PC-9 (cell line): ENCODE results near the gene MFSD8.

ENCODE experiments used
- EZH2 ChIP-seq: fragments of 200-600 bp; sonication (generic); IDR thresholded peaks from 2 replicates; pipeline ENCODE4 v1.8.0; 2017; ENCODE audit warnings: antibody characterized with exemption, low read depth
- TF ChIP-seq, protein P1 (sequence below): fragments of 200-600 bp; sonication (generic); conservative IDR thresholded peaks from 2 replicates; pipeline ENCODE4 v1.6.1; 2017; ENCODE audit warnings: mixed run types, antibody characterized with exemption, mild to moderate bottlenecking, moderate library complexity

DNA sequence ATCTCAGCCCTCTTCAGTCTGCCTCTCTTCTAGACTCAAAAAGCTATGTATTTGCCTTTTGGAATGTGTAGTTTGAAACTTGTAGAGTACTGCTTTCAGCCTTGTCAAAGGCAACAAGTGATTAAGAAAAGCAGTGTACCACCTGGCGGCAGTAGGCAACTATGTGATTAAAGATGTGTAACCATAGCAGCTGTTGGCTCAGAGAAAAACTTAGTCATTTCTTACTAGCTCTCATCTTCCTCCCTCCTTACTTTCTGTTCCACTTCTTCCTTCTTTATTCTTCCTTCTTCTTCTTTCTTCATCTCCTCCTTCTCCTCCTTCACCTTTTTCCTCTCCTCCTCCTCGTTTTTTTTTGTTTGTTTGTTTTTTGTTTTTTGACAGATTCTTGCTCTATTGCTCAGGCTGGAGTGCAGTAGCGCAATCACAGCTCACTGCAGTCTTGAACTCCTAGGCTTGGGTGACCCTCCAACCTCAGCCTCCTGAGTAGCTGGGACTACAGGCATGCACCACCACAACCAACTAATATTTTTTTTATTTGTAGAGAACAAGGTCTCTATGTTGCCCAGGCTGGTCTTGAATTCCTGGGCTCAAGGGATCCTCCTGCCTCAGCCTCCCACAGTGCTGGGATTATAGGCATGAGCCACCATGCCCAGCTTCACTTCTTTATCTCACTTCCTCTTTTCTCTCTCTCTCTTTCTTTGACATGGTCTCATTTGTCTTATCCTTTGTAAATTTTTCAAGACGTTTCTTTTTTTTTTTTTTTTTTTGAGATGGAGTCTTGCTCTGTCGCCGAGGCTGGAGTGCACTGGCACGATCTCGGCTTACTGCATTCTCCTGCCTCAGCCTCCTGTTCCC, 32.8 kb upstream of the MFSD8 start:
- TF ChIP-seq, protein P1, sequence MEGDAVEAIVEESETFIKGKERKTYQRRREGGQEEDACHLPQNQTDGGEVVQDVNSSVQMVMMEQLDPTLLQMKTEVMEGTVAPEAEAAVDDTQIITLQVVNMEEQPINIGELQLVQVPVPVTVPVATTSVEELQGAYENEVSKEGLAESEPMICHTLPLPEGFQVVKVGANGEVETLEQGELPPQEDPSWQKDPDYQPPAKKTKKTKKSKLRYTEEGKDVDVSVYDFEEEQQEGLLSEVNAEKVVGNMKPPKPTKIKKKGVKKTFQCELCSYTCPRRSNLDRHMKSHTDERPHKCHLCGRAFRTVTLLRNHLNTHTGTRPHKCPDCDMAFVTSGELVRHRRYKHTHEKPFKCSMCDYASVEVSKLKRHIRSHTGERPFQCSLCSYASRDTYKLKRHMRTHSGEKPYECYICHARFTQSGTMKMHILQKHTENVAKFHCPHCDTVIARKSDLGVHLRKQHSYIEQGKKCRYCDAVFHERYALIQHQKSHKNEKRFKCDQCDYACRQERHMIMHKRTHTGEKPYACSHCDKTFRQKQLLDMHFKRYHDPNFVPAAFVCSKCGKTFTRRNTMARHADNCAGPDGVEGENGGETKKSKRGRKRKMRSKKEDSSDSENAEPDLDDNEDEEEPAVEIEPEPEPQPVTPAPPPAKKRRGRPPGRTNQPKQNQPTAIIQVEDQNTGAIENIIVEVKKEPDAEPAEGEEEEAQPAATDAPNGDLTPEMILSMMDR, result no peak
- no peak for TF ChIP-seq EZH2
